GM19324 (cell line): ENCODE measurements around the gene PAPPA.

Experiments used
- ATAC-seq: cut with Tn5 transposase; IDR thresholded peaks from one replicate; pipeline ENCODE4 v1.9.1; 2021; ENCODE audit warnings: mild to moderate bottlenecking, moderate library complexity; ENCODE audit not compliant: unreplicated experiment, low FRiP score

PAPPA gene

DNA sequence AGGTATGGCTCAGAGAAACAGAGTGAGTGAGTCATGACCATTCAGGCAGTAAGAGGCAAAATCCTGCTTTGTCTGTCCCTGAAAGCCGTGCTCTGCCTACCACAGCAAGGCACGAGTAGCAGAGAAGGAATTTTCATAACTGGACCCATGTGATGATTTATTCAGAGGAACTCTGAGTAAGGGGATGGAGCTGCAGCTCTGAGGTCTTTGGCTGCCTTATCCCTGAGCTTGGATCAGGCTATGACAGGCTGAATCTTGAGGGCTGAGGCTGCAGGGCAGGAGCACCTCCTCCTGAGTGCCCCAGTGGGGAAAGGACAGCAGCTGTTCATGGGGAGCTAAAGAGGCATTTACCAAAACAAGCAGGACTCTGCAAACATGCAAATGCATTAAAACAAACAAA is 183.4 kb downstream of the PAPPA start:
- ATAC-seq: no peak

- no peak for ATAC-seq
Observed at GRCh38 chr9:116340270-116340669, 186.7 kb downstream of the PAPPA start.

GRCh38 chr9:116342061-116342460 is 188.5 kb downstream of the PAPPA start:
- ATAC-seq: no peak

DNA sequence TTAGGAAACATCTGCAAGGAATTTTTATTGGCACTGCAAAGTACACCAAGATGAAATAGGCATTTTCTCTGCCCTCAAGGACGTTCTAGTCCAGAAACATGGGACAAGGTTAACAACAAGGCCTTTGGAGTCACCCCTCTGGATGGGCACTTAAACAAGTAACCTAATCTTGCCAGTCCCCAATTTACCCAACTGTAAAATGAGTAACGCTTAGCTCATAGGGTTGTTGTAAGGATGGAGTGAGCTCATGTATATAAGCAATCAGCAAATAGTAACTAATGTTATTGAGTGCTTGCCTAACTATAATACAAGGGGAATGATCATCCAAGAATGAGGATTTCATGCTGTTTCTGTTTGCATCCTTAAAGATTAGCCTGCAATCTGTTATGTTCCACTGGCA is 189.3 kb downstream of the PAPPA start:
- no peak for ATAC-seq

DNA sequence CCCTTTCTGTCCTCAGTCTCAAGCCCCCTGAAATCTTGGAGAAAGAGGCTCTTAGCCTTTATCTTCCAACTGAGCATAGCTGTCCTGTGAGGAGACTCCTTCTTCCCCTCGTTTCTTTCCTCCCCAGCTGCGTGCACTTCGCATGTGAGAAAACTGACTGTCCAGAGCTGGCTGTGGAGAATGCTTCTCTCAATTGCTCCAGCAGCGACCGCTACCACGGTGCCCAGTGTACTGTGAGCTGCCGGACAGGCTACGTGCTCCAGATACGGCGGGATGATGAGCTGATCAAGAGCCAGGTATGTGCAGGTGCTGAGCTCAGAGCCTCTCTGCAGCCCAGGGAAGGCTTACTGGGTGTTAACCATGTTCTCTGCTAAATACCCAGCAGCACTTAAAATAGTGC is 190.8 kb downstream of the PAPPA start:
- ATAC-seq: no peak

- no peak for ATAC-seq
Observed at GRCh38 chr9:116345393-116345792, 191.8 kb downstream of the PAPPA start.

GRCh38 chr9:116345817-116346216 is 192.2 kb downstream of the PAPPA start:
- no peak for ATAC-seq

DNA sequence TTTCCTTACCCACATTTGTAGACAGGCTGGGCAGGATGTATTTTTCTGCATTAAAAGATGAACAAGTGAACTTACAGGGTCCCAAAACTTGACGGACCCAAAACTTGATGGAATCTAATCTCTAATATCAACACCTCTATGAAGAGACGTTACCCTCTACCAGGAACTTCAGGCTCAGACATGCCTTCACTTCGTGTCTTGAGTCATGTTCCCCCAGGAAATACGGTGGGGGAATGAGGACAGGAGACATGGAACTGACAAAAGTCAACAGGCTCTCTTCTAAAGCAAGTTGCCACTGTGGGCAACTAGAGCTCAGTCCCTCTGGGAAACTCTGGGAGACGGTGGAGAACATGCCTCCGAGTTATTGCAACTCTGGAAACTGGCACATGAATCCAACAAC is 196.1 kb downstream of the PAPPA start:
- no peak for ATAC-seq

DNA sequence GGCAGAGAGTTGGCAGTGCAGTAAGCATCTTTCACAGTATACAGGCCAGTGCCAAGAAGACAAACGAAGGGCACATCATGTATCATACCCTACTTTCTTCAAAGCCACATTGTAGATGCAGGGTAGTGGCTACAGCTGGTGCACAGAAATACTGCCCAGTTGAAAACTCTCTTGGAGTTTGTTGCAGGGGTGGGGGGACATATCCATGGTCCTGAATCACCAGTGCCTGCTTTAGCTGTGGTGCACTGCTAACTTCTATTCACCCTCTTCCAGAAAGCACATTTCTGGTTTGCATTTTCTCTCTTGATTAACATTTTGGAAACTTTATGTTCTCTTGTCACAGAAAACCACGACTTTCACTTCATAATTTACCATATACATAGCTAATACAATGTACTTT is 196.6 kb downstream of the PAPPA start:
- no peak for ATAC-seq

- no peak for ATAC-seq
Observed at GRCh38 chr9:116352958-116353357, 199.4 kb downstream of the PAPPA start.

GRCh38 chr9:116355153-116355921 is 201.7 kb downstream of the PAPPA start:
- no peak for ATAC-seq

DNA sequence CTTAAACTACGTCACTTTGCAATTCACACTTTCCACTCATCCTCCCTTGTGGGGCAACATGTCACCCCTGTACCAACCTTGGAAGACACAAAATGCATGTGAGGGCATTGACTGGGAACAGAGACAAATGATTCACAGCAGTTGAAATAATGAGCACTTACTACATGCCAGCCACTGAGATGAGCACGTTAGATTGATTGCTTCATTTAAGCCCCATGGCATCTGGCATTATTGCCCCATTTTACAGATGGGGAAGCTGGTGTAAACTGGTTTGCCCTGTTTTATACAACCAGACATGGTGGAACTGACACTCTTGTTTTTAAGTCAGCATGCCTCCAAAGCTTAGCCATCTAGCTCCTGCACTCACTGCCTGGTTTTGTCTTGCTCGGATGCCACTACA is 204.7 kb downstream of the PAPPA start:
- no peak for ATAC-seq

GRCh38 chr9:116360016-116360415 is 206.4 kb downstream of the PAPPA start:
- ATAC-seq: no peak

DNA sequence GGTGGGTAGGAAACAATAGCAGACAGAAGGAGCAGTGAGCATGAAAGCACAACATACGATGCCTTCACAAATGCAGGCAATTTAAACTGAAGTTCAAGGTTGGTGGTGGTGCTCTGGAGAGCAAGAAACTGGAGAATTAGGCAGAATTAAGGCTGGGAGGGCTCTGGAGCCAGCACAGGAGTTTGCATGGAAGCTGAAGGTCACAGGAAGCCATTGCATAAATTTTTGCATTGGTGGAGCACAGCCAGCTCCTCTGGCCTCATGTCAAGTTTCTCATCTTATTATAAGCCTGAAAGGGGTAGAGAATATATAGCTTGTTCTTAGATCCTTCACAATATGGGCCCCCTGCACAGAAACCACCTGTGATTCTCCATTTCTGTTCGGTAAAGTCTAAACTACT is 207.4 kb downstream of the PAPPA start:
- no peak for ATAC-seq

DNA sequence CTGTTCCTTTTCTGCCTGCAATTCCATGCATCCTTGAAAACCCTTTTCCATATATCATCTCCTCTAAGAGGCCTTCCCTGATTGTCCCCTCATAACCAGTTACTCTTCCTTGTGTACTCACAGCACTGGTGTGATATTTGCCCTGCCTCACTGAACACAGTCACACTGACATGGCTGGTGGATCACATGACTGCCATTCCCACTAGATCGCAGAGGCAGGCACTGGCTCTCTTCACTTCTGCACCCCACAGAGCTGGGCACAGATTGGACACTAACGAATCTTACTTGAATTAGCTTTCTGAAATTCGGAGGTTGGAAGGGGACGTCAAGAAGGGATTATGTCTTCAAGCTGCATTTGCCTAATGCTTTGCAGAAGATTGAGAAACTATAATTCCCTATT is 208.0 kb downstream of the PAPPA start:
- no peak for ATAC-seq

GRCh38 chr9:116362493-116362892 is 208.9 kb downstream of the PAPPA start:
- ATAC-seq: no peak

DNA sequence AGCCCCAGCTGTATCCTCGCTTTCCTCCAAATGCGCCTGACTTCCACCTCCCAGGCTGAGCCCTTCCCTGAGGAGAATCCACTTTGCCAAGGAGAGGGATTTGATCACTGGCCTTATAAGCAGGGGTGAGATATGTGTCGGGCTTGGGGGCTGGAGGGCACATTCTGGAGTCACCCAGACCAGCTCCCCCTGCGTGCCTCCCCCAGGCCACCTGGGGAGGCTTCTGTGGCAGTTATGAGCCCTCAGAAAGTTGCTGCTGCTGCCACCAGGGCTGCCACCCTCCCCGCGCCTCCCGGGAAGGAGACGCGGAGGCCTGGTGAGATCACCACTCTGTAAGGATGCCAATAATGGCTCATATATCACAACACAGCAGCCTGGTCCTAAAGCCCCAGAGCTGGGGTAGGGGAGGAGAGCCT is 211.5 kb downstream of the PAPPA start:
- ATAC-seq: no peak

GRCh38 chr9:116366241-116366640 is 212.7 kb downstream of the PAPPA start:
- ATAC-seq: no peak

DNA sequence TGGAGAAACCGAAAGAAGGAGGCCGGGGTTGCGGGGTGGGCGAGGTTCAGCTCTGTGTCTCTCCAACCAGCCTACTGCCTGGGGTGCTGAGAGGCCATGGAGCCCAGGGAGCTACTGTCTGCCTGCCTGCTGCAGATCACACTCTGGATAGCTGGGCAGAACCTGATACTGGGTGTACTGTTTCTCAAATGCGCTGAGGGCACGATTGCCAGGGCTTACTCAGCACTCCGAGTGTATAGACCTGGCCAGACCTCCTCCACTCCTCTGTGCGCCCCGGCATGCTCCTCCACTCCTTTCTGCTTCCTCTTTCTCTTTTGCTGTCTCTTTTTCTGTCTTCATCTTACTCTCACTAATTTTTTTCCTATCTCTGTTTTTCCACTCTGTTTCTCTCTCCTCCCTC is 215.1 kb downstream of the PAPPA start:
- no peak for ATAC-seq

GRCh38 chr9:116369706-116370105 is 216.1 kb downstream of the PAPPA start:
- no peak for ATAC-seq

DNA sequence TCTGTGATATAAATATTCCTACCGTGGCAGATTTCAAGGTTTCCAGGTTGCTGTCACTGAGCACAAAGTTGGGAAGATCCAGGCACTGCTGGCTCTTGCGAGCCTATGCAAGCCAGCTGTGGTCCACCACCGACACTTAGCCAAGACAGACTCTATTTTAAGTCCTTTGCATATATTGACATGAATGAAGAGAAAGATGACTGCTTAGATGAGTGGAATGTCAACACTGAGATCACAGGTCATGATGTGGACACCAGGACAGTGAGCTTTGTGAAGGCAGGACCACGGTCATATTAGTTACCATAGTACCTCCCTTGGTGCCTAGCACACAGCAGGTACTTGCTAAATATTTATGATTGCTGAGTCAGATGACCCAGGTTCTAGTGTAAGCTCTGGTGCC is 217.0 kb downstream of the PAPPA start:
- ATAC-seq: no peak

DNA sequence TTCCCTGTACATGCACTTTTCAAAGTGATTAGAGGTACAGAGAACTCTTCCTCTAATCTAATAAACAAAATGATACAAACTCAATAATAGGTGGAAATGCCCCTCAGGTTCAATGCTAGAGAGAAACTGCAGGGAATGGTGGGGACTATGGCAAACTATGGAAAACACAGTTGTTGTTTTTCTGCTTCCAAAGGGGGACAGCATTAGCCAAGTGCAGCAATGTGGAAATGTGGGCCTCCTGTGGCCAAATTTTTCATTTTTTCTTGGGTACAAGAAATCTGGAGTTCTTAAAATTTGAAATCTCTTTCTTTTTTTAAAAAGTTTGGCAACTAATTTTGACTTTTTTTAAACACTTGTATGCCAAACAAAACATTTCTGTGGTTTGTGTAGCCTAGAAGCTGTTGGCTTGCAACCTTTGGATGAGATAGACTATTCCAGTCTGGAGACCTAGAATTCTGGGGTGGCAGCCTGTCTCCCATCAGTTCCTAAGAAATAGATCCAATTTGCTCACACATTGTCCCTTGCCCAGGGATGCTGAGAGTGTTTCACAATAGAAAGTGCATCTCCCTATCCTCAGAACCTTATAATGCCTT is 218.6 kb downstream of the PAPPA start:
- no peak for ATAC-seq
